ENCODE measurements around the gene RHNO1.

Gene RHNO1

DNA sequence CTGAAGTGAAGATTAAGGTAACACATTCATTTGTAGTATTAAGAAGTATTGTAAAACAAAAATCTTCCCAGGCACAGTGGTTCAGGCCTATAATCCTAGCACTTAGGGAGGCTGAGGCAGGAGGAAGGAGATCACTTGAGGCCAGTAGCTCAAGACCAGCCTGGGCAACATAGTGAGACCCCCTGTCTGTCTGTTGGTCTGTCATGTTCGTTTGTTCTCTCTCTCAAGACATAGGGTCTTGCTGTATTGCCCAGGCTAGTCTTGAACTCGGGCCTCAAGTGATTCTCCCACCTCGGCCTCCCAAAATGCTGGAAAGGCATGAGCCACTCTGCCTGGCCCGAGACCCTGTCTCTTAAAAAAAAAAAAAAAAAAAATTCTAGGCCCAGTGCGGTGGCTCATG is 20.4 kb downstream of the RHNO1 start:
- in situ Hi-C loops (cut with MboI; ENCODE audit: low sequenced_read_pairs) = no loop called here

DNA sequence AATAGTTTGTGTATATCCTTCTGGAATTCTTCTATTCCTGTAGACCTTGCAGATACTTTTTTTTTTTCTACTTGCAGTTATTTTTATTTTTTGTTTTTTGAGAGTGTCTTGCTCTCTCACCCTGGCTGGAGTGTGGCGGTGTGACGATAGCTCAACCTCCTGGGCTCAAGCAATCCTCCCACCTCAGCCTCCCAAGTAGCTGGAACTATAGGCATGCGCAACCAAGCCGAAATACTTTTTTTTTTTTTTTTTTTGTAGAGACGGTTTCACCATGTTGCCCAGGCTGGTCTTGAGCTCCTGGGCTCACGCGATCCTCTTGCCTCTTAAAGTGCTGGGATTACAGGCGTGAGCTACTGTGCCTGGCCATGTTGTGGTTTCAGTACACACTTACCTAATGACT is 23.6 kb downstream of the RHNO1 start:
- in situ Hi-C loops (cut with MboI; ENCODE audit: low sequenced_read_pairs) = no loop called here

DNA sequence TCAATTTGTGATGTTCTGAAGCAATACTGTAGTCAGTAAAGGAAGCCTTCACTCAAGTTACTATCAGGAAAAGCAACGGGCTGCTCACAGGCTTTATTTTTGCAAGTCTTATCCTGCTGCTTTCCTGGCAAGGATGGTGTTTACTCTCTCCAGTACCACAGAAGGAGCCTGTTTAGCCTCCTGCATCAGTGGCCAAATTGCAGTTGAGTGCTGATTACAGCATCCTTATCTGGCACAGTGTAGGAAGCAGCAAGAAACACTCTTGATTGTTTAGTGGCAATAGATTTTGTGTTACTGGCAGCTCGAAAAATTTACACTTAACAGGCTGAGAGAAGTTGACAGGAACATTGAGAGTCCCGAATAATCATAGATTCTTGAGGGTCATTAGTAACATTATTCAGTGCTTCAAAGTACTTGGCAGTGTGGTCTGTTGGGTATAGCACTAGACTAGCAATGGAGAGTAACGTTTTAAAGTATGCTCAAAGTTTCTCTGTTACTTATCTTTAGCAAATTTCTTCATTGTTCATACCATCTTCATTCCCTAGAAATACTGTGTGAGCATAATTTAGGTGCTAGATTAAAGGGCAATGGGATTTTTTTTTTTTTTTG is 25.4 kb downstream of the RHNO1 start:
- in situ Hi-C loops (cut with MboI; ENCODE audit: low sequenced_read_pairs) = no loop called here

DNA sequence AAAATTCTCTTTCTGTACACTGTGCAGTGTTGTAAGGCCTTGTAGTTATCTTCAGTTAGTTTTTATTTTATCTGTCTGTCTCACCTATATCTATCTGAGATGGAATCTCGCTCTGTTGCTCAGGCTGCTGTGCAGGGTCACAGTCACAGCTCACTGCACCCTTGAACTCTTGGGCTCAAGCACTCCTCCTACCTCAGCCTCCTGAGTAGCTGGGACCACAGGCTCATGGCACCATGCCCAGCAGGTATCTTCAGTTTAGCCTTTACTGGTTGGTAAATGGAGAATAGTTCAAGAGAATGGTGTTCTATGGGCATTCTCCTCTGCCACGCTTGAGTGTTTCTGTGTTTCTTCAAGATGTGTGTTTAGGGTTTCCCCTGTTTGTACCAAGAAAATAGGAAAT is 27.2 kb downstream of the RHNO1 start:
- in situ Hi-C loops (cut with MboI; ENCODE audit: low sequenced_read_pairs) = no loop called here

DNA sequence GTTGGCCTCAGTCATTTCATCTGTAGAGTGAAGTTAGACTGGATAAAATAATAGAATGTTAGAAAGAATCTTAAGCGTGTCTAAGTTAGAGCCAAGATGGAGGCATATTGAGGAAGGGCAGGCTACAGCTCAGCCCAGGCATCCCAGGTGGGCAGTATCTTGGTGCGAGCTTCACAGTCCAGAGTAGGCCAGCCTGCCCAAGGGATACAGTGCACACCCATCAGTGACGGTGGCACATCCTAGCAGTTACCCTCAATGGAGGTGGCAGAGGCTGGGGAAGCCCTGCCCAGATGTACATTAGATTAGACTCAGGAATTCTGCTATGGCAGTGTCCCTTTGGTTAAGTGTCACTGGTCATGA is 35.2 kb downstream of the RHNO1 start:
- in situ Hi-C loops (cut with MboI; ENCODE audit: low sequenced_read_pairs) = no loop called here

DNA sequence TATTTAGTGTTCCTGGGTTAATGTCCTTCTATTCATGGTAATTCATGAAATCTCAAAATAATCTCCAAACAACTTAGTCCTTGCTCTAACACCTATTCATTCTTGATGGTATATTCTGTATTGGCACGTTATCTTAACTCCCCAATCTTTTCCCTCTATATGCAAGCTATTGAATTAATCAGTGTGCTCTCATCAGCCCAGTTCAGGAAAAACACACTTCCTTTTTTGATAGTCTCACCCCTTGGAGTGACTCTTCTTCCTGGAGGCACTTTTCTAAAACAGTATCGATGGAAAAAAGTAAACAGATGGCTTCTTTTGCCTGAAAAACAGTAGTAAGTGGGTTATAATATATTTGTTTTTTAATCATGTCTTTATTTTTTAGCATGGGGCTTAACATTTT is 42.2 kb downstream of the RHNO1 start:
- in situ Hi-C loops (cut with MboI; ENCODE audit: low sequenced_read_pairs) = no loop called here

DNA sequence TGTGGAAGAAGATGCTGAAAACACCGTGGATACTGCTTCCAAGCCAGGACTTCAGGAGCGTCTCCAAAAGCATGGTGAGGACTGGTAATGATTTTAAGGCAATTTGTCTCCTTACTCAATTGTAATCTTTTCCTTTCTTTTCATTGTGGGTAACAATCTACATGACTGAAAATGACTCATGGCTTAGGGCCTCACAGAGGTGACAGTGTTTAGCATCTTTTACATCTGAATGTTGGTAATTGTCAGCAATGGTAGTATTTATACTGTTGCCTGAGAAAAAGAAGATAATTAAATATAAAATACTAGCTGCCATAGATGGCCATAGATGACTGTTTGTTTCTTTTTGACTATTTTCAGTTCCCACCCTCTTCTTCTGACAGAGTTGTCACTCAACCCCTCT is 45.3 kb downstream of the RHNO1 start:
- in situ Hi-C loops (cut with MboI; ENCODE audit: low sequenced_read_pairs) = no loop called here

DNA sequence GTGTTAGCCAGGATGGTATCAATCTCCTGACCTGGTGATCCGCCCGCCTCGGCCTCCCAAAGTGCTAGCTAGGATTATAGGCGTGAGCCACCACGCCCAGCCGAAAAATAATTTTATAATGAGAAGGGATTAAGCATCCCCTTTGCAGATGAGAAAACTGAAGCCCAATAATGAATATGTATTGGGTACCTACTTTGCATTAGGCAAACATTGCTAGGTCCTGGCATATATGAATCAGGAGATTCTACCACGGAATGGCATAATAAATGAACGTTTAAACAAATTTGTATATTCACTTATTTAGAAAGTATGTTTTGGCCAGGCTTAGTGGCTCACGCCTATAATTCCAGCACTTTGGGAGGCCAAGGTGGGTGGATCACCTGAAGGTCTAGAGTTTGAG is 46.0 kb downstream of the RHNO1 start:
- in situ Hi-C loops (cut with MboI; ENCODE audit: low sequenced_read_pairs) = no loop called here

DNA sequence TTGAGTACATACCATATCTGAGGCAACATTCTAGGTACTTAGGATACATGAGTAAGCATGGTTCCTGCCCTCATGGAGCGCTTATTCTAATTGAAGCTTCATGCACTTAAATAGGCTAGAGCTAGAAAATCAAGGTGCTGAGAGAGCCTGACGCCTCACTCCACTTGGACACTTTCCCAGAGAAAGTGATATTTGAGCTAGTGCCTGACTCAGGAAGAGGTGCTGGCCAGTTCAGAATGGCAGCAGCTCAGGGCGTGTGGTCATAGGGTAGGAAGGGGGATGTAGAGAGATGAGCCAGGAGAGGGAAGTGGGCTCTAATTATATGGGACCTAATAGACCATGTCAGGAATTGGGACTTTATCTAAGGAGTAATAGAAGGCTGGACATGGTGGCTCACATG is 47.0 kb downstream of the RHNO1 start:
- in situ Hi-C loops (cut with MboI; ENCODE audit: low sequenced_read_pairs) = no loop called here

DNA sequence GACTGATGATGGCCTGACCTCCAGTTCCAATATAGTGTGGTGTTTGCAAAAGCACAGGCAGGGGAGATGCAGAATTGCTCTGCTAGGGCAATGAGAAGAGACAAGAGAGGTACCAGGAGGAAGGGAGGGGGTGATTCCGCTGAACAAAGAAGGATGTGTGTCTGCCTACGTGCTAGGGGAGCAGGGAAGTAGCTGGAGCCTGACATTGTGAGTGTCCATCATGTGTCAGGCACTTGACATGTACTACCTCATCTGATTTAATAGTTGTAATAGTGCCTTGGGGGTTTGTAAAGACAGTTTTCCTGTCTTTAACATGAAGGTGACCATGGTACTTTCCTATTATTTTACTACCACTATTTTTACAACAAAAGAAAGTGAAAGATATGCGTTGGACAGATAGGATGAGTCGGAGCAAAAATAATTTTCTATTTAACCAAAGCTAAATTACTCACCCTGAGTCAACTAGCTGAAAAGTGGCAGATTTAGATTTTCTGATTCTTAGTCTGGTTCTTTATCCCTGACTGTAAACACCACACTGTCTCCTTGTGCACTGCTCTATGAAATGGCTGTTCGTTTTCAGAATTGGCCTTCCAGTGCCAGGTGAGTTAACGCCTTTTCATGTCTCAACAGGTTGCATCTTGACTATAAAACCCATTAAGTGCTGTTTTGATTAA is 48.4 kb downstream of the RHNO1 start:
- in situ Hi-C loops (cut with MboI; ENCODE audit: low sequenced_read_pairs) = no loop called here

DNA sequence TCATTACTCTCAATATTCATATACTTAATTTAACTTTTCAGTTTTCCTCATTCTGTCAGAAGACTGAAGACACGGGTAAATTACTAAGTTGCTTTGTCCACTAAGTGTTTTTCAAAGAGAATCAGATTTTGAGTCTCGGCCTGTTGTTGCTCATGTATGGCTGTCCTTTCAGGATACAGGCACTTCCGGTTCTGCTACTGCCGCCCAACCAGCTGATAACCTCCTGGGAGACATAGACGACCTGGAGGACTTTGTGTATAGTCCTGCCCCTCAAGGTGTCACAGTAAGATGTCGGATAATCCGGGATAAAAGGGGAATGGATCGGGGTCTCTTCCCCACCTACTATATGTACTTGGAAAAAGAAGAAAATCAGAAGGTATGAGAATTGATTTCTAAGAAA is 53.8 kb downstream of the RHNO1 start:
- in situ Hi-C loops (cut with MboI; ENCODE audit: low sequenced_read_pairs) = no loop called here

DNA sequence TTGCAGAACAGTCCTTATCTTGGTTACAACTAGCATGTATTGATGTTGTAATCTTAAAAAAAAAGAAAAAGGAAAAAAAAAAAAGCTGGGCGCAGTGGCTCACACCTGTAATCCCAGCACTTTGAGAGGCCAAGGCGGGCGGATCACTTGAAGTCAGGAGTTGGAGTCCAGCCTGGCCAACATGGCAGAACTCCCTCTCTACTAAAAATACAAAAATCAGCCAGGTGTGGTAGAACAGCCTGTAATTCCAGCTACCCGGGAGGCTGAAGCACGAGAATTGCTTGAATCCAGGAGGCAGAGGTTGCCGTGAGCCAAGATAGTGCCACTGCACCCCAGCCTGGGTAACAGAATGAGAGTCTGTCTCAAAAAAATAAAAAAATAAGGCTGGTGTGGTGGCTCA is 56.6 kb downstream of the RHNO1 start:
- in situ Hi-C loops (cut with MboI; ENCODE audit: low sequenced_read_pairs) = no loop called here

DNA sequence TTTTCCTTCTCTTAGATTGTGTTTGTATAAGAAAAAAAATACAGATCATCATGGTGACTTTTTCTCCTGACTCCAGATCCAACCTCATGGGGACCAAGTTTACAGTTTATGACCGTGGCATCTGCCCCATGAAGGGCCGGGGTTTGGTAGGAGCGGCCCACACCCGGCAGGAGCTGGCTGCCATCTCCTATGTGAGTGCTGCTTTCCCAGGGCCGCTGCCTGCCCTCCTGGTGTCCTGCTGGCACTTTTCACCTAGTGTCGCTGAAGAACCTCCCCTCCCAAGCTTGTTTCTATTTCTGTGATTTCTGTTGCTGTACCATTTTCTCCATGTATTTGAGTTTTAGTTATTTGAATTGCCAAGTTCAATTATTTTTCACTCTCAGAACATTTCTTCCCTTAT is 57.3 kb downstream of the RHNO1 start:
- in situ Hi-C loops (cut with MboI; ENCODE audit: low sequenced_read_pairs) = no loop called here

DNA sequence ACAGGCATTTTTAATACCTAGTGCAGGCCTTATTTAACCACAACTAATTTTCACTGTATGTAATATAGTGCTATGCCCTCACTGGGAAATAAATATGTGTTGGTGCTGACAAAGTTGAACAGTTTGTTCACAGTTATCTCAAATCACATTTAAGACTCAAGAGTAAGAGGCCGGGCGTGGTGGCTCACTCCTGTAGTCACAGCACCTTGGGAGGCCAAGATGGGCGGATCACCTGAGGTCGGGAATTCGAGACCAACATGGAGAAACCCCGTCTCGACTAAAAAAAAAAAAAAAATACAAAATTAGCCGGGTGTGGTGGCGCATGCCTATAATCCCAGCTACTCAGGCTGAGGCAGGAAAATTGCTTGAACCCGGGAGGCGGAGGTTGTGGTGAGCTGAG is 59.3 kb downstream of the RHNO1 start:
- in situ Hi-C loops (cut with MboI; ENCODE audit: low sequenced_read_pairs) = no loop called here

DNA sequence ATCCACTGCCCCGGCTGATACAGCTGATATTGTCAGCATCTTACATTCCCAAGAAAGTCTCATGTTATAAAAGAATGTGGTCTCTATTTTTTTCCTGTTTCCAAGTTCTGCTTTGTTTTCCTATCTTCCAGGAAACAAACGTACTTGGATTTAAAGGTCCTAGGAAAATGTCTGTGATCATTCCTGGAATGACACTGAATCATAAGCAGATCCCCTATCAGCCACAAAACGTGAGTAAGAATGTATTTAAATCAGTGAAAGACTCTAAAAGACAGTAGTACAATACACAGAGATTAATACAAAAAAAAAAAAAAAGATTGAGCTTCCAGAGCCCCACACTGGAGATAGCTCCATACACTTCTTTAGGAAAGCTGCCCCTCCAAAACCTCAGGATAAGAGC is 60.5 kb downstream of the RHNO1 start:
- in situ Hi-C loops (cut with MboI; ENCODE audit: low sequenced_read_pairs) = no loop called here
